Renal cortex interstitium (tissue), 11 donors: ENCODE measurements around the gene KMT5C. TPM values are rescaled to one million over a fixed set of nuclear protein-coding genes. Genes with fewer than 3 reads are reported as not detected.

ENCODE experiments used
- DNase-seq, 11 donors: peaks; one replicate each; pipeline ENCODE4 v3.0.0-alpha.2; 2013; ENCODE audit warnings: low read depth in 9 of 11, low spot score in 4 of 11; ENCODE audit errors: extremely low read depth in 1 of 11
- polyA plus RNA-seq, 3 donors: library from polyadenylated mRNA; unstranded; fragments of 120-200 nt; gene quantifications; one replicate each; pipeline ENCODE4 v1.2.1, GENCODE V29; 2013; ENCODE audit not compliant: insufficient read length in 3 of 3

The KMT5C gene
- polyA plus RNA-seq, 3 donors = 16.5 to 34.5 (median 23.4) TPM

- DNase-seq = no peak
These were observed 19.6 kb downstream of the KMT5C start for GRCh38 chr19:55358943-55359908.

- DNase-seq = no peak
These were observed 21.2 kb downstream of the KMT5C start for GRCh38 chr19:55360902-55361301.

GRCh38 chr19:55362174-55362989 lies 22.7 kb downstream of the KMT5C start:
- DNase-seq = no peak

- DNase-seq = no peak
These were observed 23.5 kb downstream of the KMT5C start, which contains the start of gene GARIN5B for GRCh38 chr19:55362990-55363716. TSS of gene GARIN5B (minus strand) at chr19:55363260. CDS start at chr19:55363066, 194 bp downstream.

GRCh38 chr19:55365245-55365644 lies 25.6 kb downstream of the KMT5C start:
- DNase-seq = no peak

GRCh38 chr19:55365964-55366363 lies 26.3 kb downstream of the KMT5C start:
- DNase-seq = no peak

GRCh38 chr19:55366790-55367189 lies 27.1 kb downstream of the KMT5C start:
- DNase-seq = no peak

GRCh38 chr19:55368106-55368505 lies 28.4 kb downstream of the KMT5C start:
- no peak for DNase-seq

- no peak for DNase-seq
These were observed 29.3 kb downstream of the KMT5C start for GRCh38 chr19:55368701-55369563.

- no peak for DNase-seq
These were observed 30.1 kb downstream of the KMT5C start for GRCh38 chr19:55369653-55370304.

GRCh38 chr19:55370305-55370988 lies 30.8 kb downstream of the KMT5C start, which contains the start of gene IL11:
TSS of gene IL11 (minus strand) at chr19:55370463. CDS start at chr19:55370310, 153 bp downstream.
- DNase-seq = no peak

GRCh38 chr19:55372316-55373081 lies 32.8 kb downstream of the KMT5C start:
- no peak for DNase-seq

- no peak for DNase-seq
These were observed 33.8 kb downstream of the KMT5C start for GRCh38 chr19:55373306-55373992.

GRCh38 chr19:55373993-55374757 lies 34.5 kb downstream of the KMT5C start:
- no peak for DNase-seq

GRCh38 chr19:55376241-55376933 lies 36.7 kb downstream of the KMT5C start, which contains the start of gene TMEM190:
TSS of gene TMEM190 (plus strand) at chr19:55376826. CDS start at chr19:55376854, 28 bp downstream.
- no peak for DNase-seq
